Transverse colon (tissue), 4 donors: ENCODE data around the gene PRKCA.

Experiments
- CTCF ChIP-seq, 5 experiments: fragments of 200-600 bp in 3 of 5; fragments of 450-650 bp in 2 of 5; sonication (generic) in 3 of 5; IDR thresholded peaks; 1 replicate in 2 of 5; 2 replicates in 3 of 5; pipeline ENCODE4 v1.5.1; 2016 to 2017; ENCODE audit warnings: antibody characterized with exemption in 5 of 5, inconsistent platforms in 3 of 5, mild to moderate bottlenecking in 2 of 5, moderate library complexity in 1 of 5
- EP300 ChIP-seq: sonication (generic); formaldehyde crosslinking; IDR thresholded peaks from one replicate; pipeline ENCODE4 v1.6.1; 2017; ENCODE audit warnings: antibody characterized with exemption, low read depth
- POLR2A ChIP-seq: fragments of 450-650 bp; IDR thresholded peaks from one replicate; pipeline ENCODE4 v1.6.1; 2016; ENCODE audit warnings: antibody characterized with exemption, mild to moderate bottlenecking, moderate library complexity
- POLR2AphosphoS5 ChIP-seq, 3 donors: sonication (generic); formaldehyde crosslinking; IDR thresholded peaks; one replicate each; pipeline ENCODE4 v1.6.1; 2016; ENCODE audit warnings: antibody characterized with exemption in 3 of 3

DNA sequence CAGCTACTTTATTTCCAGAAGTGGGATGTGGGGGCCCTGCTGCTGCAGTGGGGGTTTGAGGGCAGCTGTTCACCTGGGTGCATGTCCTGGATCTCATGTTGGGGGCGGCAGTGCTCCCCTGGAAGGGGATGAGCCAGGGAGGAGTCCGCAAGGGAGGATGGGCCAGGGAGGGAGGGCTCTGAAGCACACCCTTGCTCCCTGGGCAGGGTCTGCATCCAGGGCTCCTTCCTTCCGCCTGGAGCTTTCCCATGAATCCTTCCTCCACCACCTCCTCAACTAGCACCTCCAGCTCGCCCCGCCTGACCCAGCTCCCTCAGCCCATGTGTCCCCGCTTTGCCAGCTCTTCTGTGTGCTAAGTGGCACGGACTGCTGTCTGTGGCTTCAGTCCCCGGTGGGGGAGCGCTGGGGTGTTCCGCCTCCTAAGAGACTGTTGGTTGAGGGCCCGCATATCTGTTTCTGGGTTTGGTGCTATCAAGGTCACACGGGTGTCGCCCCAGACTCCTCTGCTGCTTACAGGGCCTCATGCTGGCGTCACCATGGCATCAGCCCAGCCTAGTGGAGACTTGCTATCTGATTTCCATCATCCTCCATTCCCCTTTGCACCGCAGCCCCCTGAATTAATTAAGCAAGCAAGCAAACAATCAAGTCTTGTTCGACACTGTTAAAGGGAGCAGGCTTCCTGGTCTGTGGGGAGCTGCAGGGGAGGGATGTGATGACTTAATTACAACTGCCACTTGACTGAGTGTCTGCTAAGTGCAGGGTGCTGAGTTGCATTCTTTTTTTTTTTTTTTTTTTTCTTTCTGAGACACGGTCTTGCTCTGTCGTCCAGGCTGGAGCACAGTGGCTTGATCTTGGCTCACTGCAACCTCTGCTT is 71.8 kb downstream of the PRKCA start:
- TF ChIP-seq EP300 (no peak), CTCF (IDR thresholded peaks at IDR 0.05) (no peak), POLR2A (no peak), POLR2AphosphoS5 (IDR thresholded peaks at IDR 0.05) (no peak)
